ENCODE data around the gene TULP3. TPM values are rescaled to one million over a fixed set of nuclear protein-coding genes. Genes with fewer than 3 reads are reported as not detected.

TULP3 gene, protein sequence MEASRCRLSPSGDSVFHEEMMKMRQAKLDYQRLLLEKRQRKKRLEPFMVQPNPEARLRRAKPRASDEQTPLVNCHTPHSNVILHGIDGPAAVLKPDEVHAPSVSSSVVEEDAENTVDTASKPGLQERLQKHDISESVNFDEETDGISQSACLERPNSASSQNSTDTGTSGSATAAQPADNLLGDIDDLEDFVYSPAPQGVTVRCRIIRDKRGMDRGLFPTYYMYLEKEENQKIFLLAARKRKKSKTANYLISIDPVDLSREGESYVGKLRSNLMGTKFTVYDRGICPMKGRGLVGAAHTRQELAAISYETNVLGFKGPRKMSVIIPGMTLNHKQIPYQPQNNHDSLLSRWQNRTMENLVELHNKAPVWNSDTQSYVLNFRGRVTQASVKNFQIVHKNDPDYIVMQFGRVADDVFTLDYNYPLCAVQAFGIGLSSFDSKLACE
- total RNA-seq (2022; extraction: Qiagen RNA extraction), result 16.8 to 19.9 TPM (median 18.9 TPM) in 5 replicates

DNA sequence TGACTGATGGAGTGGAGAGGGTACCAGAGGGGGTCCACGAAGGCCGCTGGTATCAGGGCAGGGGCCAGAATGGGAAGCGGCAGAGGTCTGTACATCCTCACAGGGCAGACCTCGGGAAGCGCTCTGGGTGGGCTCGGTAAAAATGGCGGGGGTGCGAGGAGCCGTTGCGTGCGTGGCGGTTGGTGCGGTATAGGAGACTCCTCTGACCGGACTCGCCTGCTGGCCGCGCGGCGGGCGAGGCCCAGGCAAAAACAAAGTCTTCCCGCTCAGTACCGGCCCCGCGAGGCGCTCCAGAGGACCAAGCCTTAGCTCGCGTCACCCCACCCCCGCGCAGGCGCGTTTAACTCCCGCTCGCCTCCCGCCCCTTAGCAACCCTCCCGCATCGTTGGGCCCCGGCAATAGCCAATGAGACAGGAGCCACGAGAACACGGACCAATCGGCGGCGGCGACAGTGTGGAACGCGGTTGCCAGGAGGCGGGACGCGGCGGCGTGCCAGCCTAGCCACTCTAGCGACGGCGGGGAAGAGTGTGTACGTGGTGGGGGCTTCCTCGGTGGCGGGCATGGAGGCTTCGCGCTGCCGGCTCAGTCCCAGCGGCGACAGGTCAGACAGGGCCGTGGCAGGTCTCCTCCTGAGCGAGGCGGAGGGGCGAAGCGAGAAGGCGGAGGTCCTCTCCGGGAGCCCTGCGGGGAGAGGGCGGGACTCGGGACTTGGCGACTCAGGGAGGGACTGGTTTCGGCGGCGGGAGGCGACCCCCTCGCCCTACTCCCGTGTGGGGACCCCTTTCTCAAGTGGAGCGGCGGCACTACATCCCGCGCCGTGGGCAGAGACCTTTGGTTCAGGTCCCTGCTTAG, at the start of gene TULP3:
TSS of gene TULP3 (plus strand) at position 504 of the 852 bp plus-strand sequence. CDS start at position 561, 57 bp downstream.

GRCh38 chr12:2857021-2857431, 33.7 kb upstream of the TULP3 start, which contains the start of gene TEX52:
Gene TEX52, minus strand, starts transcription at chr12:2857039. Its CDS starts 13 bp downstream, at chr12:2857026.

GRCh38 chr12:2877047-2877952, 13.4 kb upstream of the TULP3 start, which contains the start of the genes FOXM1 and RHNO1:
Gene FOXM1, minus strand, starts transcription at chr12:2877174. Its CDS starts 2,696 bp downstream, at chr12:2874478.
Gene RHNO1, plus strand, starts transcription at chr12:2877223. Its CDS starts 8,144 bp downstream, at chr12:2885367.

GRCh38 chr12:2959192-2959504, 68.5 kb downstream of the TULP3 start, which contains the start of gene TEAD4:
Gene TEAD4, plus strand, starts transcription at chr12:2959397.

Other genes with a start within 250 kb of the TULP3 start
- 86.2 to 103 TPM (median 101 TPM) in 5 replicates for gene FKBP4, start 95.9 kb upstream of the TULP3 start, total RNA-seq (2022; extraction: Qiagen RNA extraction)
- 12.5 to 18.6 TPM (median 14.9 TPM) in 5 replicates for gene ITFG2, start 78.2 kb upstream of the TULP3 start, total RNA-seq (2022; extraction: Qiagen RNA extraction)
- gene NRIP2, start 55.9 kb upstream of the TULP3 start, total RNA-seq (2022; extraction: Qiagen RNA extraction), result 0.06 TPM in 1 of 5 replicates, not detected in the others
- gene TEX52, start 33.9 kb upstream of the TULP3 start, total RNA-seq (2022; extraction: Qiagen RNA extraction), result not detected in 5 replicates
- 82.0 to 93.5 TPM (median 89.8 TPM) in 5 replicates for gene FOXM1, start 13.7 kb upstream of the TULP3 start, total RNA-seq (2022; extraction: Qiagen RNA extraction)
- 42.3 to 52.8 TPM (median 47.1 TPM) in 5 replicates for gene RHNO1, start 13.7 kb upstream of the TULP3 start, total RNA-seq (2022; extraction: Qiagen RNA extraction)
- gene TEAD4, start 68.5 kb downstream of the TULP3 start, total RNA-seq (2022; extraction: Qiagen RNA extraction), result 39.4 to 51.3 TPM (median 47.9 TPM) in 5 replicates
- gene TSPAN9, start 186.5 kb downstream of the TULP3 start, total RNA-seq (2022; extraction: Qiagen RNA extraction), result 35.2 to 58.1 TPM (median 50.5 TPM) in 5 replicates

All from A549 treated with Mapracorat at 1 μM for 4 hours (cell line).